Islet of Langerhans (tissue), 1 donor: Measurements from ENCODE around the gene CST4.
"Not testable (repeated sequence)": the region's sequence is repeated elsewhere in the genome, so short reads cannot be mapped to it uniquely, and the experiment has no call there.

Source experiments
- FAIRE-seq: peaks from one replicate; lab custom pipeline; 2011; peaks lifted over from hg19 to GRCh38; lab: Jason Lieb, UNC

The CST4 gene

GRCh38 chr20:23640671-23641667, 47.9 kb downstream of the CST4 start:
- FAIRE-seq, result no peak

GRCh38 chr20:23640018-23640601, 48.7 kb downstream of the CST4 start:
- no peak for FAIRE-seq

- FAIRE-seq, result no peak
Observed at GRCh38 chr20:23639490-23639958, 49.3 kb downstream of the CST4 start.

- FAIRE-seq, result no peak
Observed at GRCh38 chr20:23638309-23638708, 50.5 kb downstream of the CST4 start.

- FAIRE-seq, result no peak
Observed at GRCh38 chr20:23637282-23638221, 51.3 kb downstream of the CST4 start, which contains the start of gene CST3. Gene CST3, minus strand, starts transcription at chr20:23637955. Its CDS starts 93 bp downstream, at chr20:23637862.

GRCh38 chr20:23636908-23637281, 51.9 kb downstream of the CST4 start:
- no peak for FAIRE-seq

- FAIRE-seq, result no peak
Observed at GRCh38 chr20:23636182-23636907, 52.5 kb downstream of the CST4 start.

GRCh38 chr20:23635768-23636090, 53.1 kb downstream of the CST4 start:
- not testable (repeated sequence) for FAIRE-seq
